PFSK-1 (cell line): ENCODE data around the gene CLASP1.

Experiments used
- FOXP2 ChIP-seq: optimal IDR thresholded peaks from 2 replicates; pipeline ENCODE3; 2011; ENCODE audit warnings: borderline replicate concordance, control low read depth, inconsistent platforms; ENCODE audit not compliant: insufficient read depth; ENCODE audit errors: extremely low read length, extremely low read depth
- POLR2AphosphoS5 ChIP-seq: IDR thresholded peaks from 2 replicates; pipeline ENCODE4 v1.6.1; 2012; ENCODE audit warnings: low read depth, mild to moderate bottlenecking, control low read depth, low read length, moderate library complexity
- REST ChIP-seq, 2 experiments: IDR thresholded peaks; 2 replicates each; pipeline versions ENCODE4 v1.6.1 to v1.8.0; 2011 to 2012; ENCODE audit warnings: low read depth in 2 of 2, low read length in 2 of 2, control low read depth in 1 of 2, inconsistent platforms in 1 of 2, mild to moderate bottlenecking in 1 of 2, moderate library complexity in 1 of 2; ENCODE audit not compliant: insufficient read depth in 1 of 2
- SIN3A ChIP-seq: IDR thresholded peaks from 2 replicates; pipeline ENCODE4 v1.6.1; 2012; ENCODE audit warnings: mild to moderate bottlenecking, low read length, moderate library complexity, borderline replicate concordance; ENCODE audit not compliant: insufficient read depth
- TAF1 ChIP-seq: IDR thresholded peaks from 2 replicates; pipeline ENCODE4 v1.6.1; 2012; ENCODE audit warnings: low read length, control low read depth, borderline replicate concordance; ENCODE audit not compliant: insufficient read depth

Gene CLASP1

GRCh38 chr2:121686218-121686617 is 37.0 kb upstream of the CLASP1 start:
- TF ChIP-seq POLR2AphosphoS5 (no peak), FOXP2 (no peak), REST (IDR thresholded peaks at IDR 0.05; ENCODE audit: insufficient read depth in 1 of 2, low read depth in 2 of 2, low read length in 2 of 2) (no peak), TAF1 (no peak)

- TF ChIP-seq SIN3A, result no peak
- TF ChIP-seq TAF1, result no peak
- TF ChIP-seq FOXP2, result no peak
- TF ChIP-seq POLR2AphosphoS5, result no peak
- TF ChIP-seq REST (IDR thresholded peaks at IDR 0.05; ENCODE audit: insufficient read depth in 1 of 2, low read depth in 2 of 2, low read length in 2 of 2), result no peak
Measured at GRCh38 chr2:121682396-121683298, 33.4 kb upstream of the CLASP1 start.

- TF ChIP-seq FOXP2 (no peak), SIN3A (no peak), REST (IDR thresholded peaks at IDR 0.05; ENCODE audit: insufficient read depth in 1 of 2, low read depth in 2 of 2, low read length in 2 of 2) (no peak), POLR2AphosphoS5 (no peak), TAF1 (no peak)
Measured at GRCh38 chr2:121677855-121678254, 28.6 kb upstream of the CLASP1 start.

GRCh38 chr2:121670181-121670580 is 20.9 kb upstream of the CLASP1 start:
- TF ChIP-seq TAF1 (no peak), FOXP2 (no peak), POLR2AphosphoS5 (no peak), SIN3A (no peak), REST (IDR thresholded peaks at IDR 0.05; ENCODE audit: insufficient read depth in 1 of 2, low read depth in 2 of 2, low read length in 2 of 2) (no peak)

- TF ChIP-seq SIN3A, result no peak
- no peak for TF ChIP-seq POLR2AphosphoS5
- no peak for TF ChIP-seq REST (IDR thresholded peaks at IDR 0.05; ENCODE audit: insufficient read depth in 1 of 2, low read depth in 2 of 2, low read length in 2 of 2)
- TF ChIP-seq FOXP2, result no peak
- no peak for TF ChIP-seq TAF1
Measured at GRCh38 chr2:121667618-121668017, 18.4 kb upstream of the CLASP1 start.
